GM23338 (cell line): ENCODE measurements around the gene SNORC. TPM values are rescaled to one million over a fixed set of nuclear protein-coding genes. Genes with fewer than 3 reads are reported as not detected.

ENCODE experiments used
- ATAC-seq: fragments of 200-7000 bp; cut with Tn5 transposase; 3 replicates; pipeline ENCODE4 v1.9.1; 2020
- DNase-seq: peaks from one replicate; pipeline ENCODE4 v3.0.0-alpha.2; 2015; ENCODE audit warnings: low spot score
- H2AFZ ChIP-seq: fragments of 200-600 bp; sonication (generic); 2 replicates; pipeline ENCODE4 v1.8.0; 2016; ENCODE audit warnings: antibody characterized with exemption, mild to moderate bottlenecking, moderate library complexity
- H3F3A ChIP-seq: fragments of 200-600 bp; sonication (generic); replicated peaks from 2 replicates; pipeline ENCODE4 v1.8.0; 2017; ENCODE audit warnings: antibody characterized with exemption, mixed run types, low read depth
- H3K27ac ChIP-seq: fragments of 200-600 bp; sonication (generic); 2 replicates; pipeline ENCODE4 v1.6.1; 2016; ENCODE audit warnings: low read depth
- H3K27me3 ChIP-seq: fragments of 200-600 bp; sonication (generic); 2 replicates; pipeline ENCODE4 v1.8.0; 2016; ENCODE audit warnings: mild to moderate bottlenecking, mixed run types, moderate library complexity; ENCODE audit not compliant: insufficient read depth
- H3K36me3 ChIP-seq: fragments of 200-600 bp; sonication (generic); 2 replicates; pipeline ENCODE4 v1.8.0; 2016; ENCODE audit warnings: mild to moderate bottlenecking; ENCODE audit not compliant: insufficient read depth
- H3K4me1 ChIP-seq: fragments of 200-600 bp; sonication (generic); 2 replicates; pipeline ENCODE4 v1.8.0; 2016; ENCODE audit warnings: mild to moderate bottlenecking, moderate library complexity; ENCODE audit not compliant: insufficient read depth
- H3K4me2 ChIP-seq: fragments of 200-600 bp; sonication (generic); 2 replicates; pipeline ENCODE4 v1.7.1; 2017; ENCODE audit warnings: mixed run types
- H3K4me3 ChIP-seq: fragments of 200-600 bp; sonication (generic); 2 replicates; pipeline ENCODE4 v1.6.1; 2016; ENCODE audit warnings: mixed run types
- H3K79me2 ChIP-seq: fragments of 200-600 bp; sonication (generic); replicated peaks from 2 replicates; pipeline ENCODE4 v1.8.0; 2017; ENCODE audit warnings: mild to moderate bottlenecking; ENCODE audit not compliant: insufficient read depth
- H3K9me2 ChIP-seq: fragments of 200-600 bp; sonication (generic); 2 replicates; pipeline ENCODE4 v1.8.0; 2017; ENCODE audit not compliant: insufficient read depth
- H4K20me1 ChIP-seq: fragments of 200-600 bp; sonication (generic); replicated peaks from 2 replicates; pipeline ENCODE4 v1.8.0; 2017; ENCODE audit warnings: mild to moderate bottlenecking; ENCODE audit not compliant: insufficient read depth
- H3K27ac Mint-ChIP-seq: 2 replicates; pipeline ENCODE4 v1.8.0; 2020; ENCODE audit warnings: inconsistent platforms, mild to moderate bottlenecking, moderate library complexity, mixed read lengths
- H3K27me3 Mint-ChIP-seq: 3 replicates; pipeline ENCODE4 v1.8.0; 2022; ENCODE audit warnings: low read depth, mild to moderate bottlenecking, moderate library complexity, mixed read lengths, inconsistent platforms; ENCODE audit not compliant: insufficient read depth, poor library complexity
- H3K36me3 Mint-ChIP-seq: 3 replicates; pipeline ENCODE4 v1.8.0; 2021; ENCODE audit warnings: low read depth, mild to moderate bottlenecking, inconsistent platforms, moderate library complexity, mixed read lengths
- H3K4me1 Mint-ChIP-seq: 3 replicates; pipeline ENCODE4 v1.8.0; 2020; ENCODE audit warnings: mild to moderate bottlenecking, inconsistent platforms, mixed read lengths
- H3K4me3 Mint-ChIP-seq: 3 replicates; pipeline ENCODE4 v1.8.0; 2021; ENCODE audit warnings: moderate library complexity, mild to moderate bottlenecking, inconsistent platforms, mixed read lengths
- H3K9me3 Mint-ChIP-seq: 3 replicates; pipeline ENCODE4 v1.8.0; 2020; ENCODE audit warnings: moderate library complexity, mild to moderate bottlenecking, inconsistent platforms, mixed read lengths
- CREB1 ChIP-seq: fragments of 250-450 bp; sonication (Bioruptor Pico); IDR thresholded peaks from 2 replicates; pipeline ENCODE4 v1.5.0; 2020; ENCODE audit warnings: low read depth, mild to moderate bottlenecking, moderate library complexity
- ETS1 ChIP-seq: IDR thresholded peaks from 2 replicates; pipeline ENCODE4 v1.6.1; 2016; ENCODE audit warnings: antibody characterized with exemption
- EZH2phosphoT487 ChIP-seq: fragments of 200-600 bp; sonication (generic); IDR thresholded peaks from one replicate; pipeline ENCODE4 v1.8.1; 2018; ENCODE audit warnings: antibody characterized with exemption; ENCODE audit not compliant: unreplicated experiment
- JUNB ChIP-seq: IDR thresholded peaks from one replicate; pipeline ENCODE4 v1.6.1; 2016; ENCODE audit warnings: antibody characterized with exemption; ENCODE audit not compliant: unreplicated experiment
- NANOG ChIP-seq: IDR thresholded peaks from 2 replicates; pipeline ENCODE4 v1.6.1; 2016; ENCODE audit warnings: antibody characterized with exemption, borderline replicate concordance
- STAT1 ChIP-seq: IDR thresholded peaks from one replicate; pipeline ENCODE4 v1.6.1; 2016; ENCODE audit warnings: antibody characterized with exemption; ENCODE audit not compliant: unreplicated experiment
- ZNF114 ChIP-seq: fragments of 250-450 bp; sonication (Bioruptor Pico); IDR thresholded peaks from 2 replicates; pipeline ENCODE4 v1.5.0; 2020; ENCODE audit warnings: mild to moderate bottlenecking, moderate library complexity
- ZNF331 ChIP-seq: fragments of 250-450 bp; sonication (Bioruptor Pico); IDR thresholded peaks from 2 replicates; pipeline ENCODE4 v1.5.0; 2020; ENCODE audit warnings: low read depth, mild to moderate bottlenecking, moderate library complexity
- ZNF462 ChIP-seq: fragments of 250-450 bp; sonication (Bioruptor Pico); IDR thresholded peaks from 2 replicates; pipeline ENCODE4 v1.5.0; 2020; ENCODE audit warnings: mild to moderate bottlenecking, moderate library complexity
- polyA plus RNA-seq: library from polyadenylated mRNA; unstranded; fragments of >200 nt; fragmentation: Nextera tagmentation; extraction: Ambion mirVana; gene quantifications from 2 replicates; pipeline ENCODE4 v1.2.1, GENCODE V29; 2016
- total RNA-seq: library from RNA; depleted of rRNA; stranded (reverse); fragments of >200 nt; shearing (Covaris generic); gene quantifications from 2 replicates; pipeline ENCODE4 v1.2.3, GENCODE V29; 2014
- TF ChIP-seq, protein P1 (sequence below), 2 experiments: fragments of 200-600 bp in 1 of 2; sonication (generic) in 1 of 2; conservative IDR thresholded peaks; 2 replicates each; pipeline versions ENCODE4 v1.5.1 to v1.6.1; 2016 to 2017; ENCODE audit warnings: antibody characterized with exemption in 2 of 2, low read depth in 2 of 2, mild to moderate bottlenecking in 2 of 2, moderate library complexity in 1 of 2

Gene SNORC
- total and polyA plus RNA-seq, 2 experiments from 2014 or later = 0.80 to 1.6 TPM

GRCh38 chr2:232885264-232885961, 15.3 kb downstream of the SNORC start:
- H3K4me1 ChIP-seq = peaks cover 3% of the 10 kb centered on the region; the same call in 1 of the 2 replicates
- Mint-ChIP-seq H3K36me3 (no peaks in the 10 kb centered on the region), H3K4me3 (no peak overlapping the region), H3K9me3 (no peaks in the 10 kb centered on the region; the same call in 2 of the 3 replicates), H3K27ac (no peak overlapping the region), H3K4me1 (peaks cover 19% of the 10 kb centered on the region), H3K27me3 (peaks cover 10% of the 10 kb centered on the region)
- no peak overlapping the region for H3K4me2 ChIP-seq
- DNase-seq (no peak), ATAC-seq (no peak)
- H3K36me3 ChIP-seq = no peaks in the 10 kb centered on the region
- H2AFZ ChIP-seq = no peak overlapping the region
- H3K79me2 ChIP-seq = no peaks in the 10 kb centered on the region
- H3K9me2 ChIP-seq = no peaks in the 10 kb centered on the region
- no peaks in the 10 kb centered on the region for H4K20me1 ChIP-seq
- no peak overlapping the region for H3K27ac ChIP-seq
- TF ChIP-seq ZNF114 (CRISPR knock-in tag) (no peak), ZNF462 (CRISPR knock-in tag) (no peak), JUNB (no peak), ZNF331 (CRISPR knock-in tag) (no peak), ETS1 (no peak), EZH2phosphoT487 (no peak), CREB1 (CRISPR knock-in tag) (no peak), NANOG (no peak), STAT1 (no peak)
- TF ChIP-seq, protein P1, sequence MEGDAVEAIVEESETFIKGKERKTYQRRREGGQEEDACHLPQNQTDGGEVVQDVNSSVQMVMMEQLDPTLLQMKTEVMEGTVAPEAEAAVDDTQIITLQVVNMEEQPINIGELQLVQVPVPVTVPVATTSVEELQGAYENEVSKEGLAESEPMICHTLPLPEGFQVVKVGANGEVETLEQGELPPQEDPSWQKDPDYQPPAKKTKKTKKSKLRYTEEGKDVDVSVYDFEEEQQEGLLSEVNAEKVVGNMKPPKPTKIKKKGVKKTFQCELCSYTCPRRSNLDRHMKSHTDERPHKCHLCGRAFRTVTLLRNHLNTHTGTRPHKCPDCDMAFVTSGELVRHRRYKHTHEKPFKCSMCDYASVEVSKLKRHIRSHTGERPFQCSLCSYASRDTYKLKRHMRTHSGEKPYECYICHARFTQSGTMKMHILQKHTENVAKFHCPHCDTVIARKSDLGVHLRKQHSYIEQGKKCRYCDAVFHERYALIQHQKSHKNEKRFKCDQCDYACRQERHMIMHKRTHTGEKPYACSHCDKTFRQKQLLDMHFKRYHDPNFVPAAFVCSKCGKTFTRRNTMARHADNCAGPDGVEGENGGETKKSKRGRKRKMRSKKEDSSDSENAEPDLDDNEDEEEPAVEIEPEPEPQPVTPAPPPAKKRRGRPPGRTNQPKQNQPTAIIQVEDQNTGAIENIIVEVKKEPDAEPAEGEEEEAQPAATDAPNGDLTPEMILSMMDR (conservative IDR thresholded peaks at IDR 0.05; ENCODE audit: low read depth in 2 of 2) = no peak
- H3F3A ChIP-seq = no peaks in the 10 kb centered on the region; the same call in 1 of the 2 replicates
- no peaks in the 10 kb centered on the region for H3K27me3 ChIP-seq
- H3K4me3 ChIP-seq = no peak overlapping the region
